Neural progenitor cell (in vitro differentiated cells): ENCODE results near the gene CPEB1.
"Not testable (repeated sequence)": the region's sequence is repeated elsewhere in the genome, so short reads cannot be mapped to it uniquely, and the experiment has no call there.

ENCODE experiments used
- EZH2 ChIP-seq: fragments of 200-600 bp; sonication (generic); IDR thresholded peaks from 2 replicates; pipeline ENCODE4 v1.6.1; 2017; ENCODE audit warnings: antibody characterized with exemption, mild to moderate bottlenecking, moderate library complexity
- EZH2phosphoT487 ChIP-seq: fragments of 200-600 bp; sonication (generic); IDR thresholded peaks from 2 replicates; pipeline ENCODE4 v1.6.1; 2017; ENCODE audit warnings: antibody characterized with exemption
- TF ChIP-seq, protein P1 (sequence below): fragments of 200-600 bp; sonication (generic); IDR thresholded peaks from 2 replicates; pipeline ENCODE4 v1.5.1; 2017; ENCODE audit warnings: antibody characterized with exemption, mild to moderate bottlenecking

DNA sequence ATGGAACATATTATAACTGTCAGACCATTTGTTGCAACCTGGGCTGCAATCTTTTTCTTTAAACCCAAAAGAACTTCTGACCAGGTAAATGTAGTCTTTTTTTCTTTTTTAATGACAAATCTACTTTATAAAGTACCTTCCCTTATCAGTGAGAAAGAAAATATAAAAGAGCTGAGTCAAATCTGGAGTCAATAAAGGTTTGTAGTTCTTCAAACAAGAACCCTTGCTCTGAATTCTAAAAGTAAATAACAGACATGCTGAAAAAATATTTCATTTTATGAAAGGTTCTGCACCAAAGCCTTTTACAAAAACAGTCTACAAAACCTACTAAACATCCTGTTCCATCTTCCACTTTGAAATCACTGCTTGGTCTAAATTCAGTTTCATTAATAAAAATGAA lies 149.2 kb downstream of the CPEB1 start:
- TF ChIP-seq, protein P1, sequence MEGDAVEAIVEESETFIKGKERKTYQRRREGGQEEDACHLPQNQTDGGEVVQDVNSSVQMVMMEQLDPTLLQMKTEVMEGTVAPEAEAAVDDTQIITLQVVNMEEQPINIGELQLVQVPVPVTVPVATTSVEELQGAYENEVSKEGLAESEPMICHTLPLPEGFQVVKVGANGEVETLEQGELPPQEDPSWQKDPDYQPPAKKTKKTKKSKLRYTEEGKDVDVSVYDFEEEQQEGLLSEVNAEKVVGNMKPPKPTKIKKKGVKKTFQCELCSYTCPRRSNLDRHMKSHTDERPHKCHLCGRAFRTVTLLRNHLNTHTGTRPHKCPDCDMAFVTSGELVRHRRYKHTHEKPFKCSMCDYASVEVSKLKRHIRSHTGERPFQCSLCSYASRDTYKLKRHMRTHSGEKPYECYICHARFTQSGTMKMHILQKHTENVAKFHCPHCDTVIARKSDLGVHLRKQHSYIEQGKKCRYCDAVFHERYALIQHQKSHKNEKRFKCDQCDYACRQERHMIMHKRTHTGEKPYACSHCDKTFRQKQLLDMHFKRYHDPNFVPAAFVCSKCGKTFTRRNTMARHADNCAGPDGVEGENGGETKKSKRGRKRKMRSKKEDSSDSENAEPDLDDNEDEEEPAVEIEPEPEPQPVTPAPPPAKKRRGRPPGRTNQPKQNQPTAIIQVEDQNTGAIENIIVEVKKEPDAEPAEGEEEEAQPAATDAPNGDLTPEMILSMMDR: not testable (repeated sequence)
- not testable (repeated sequence) for TF ChIP-seq EZH2, EZH2phosphoT487
